ENCODE measurements around the gene MMAB.

- TF ChIP-seq CTCF (conservative IDR thresholded peaks at IDR 0.05 in 1 of 2, IDR thresholded peaks at IDR 0.05 in 1 of 2; ENCODE audit: low read depth in 1 of 2, low read length in 2 of 2) (no peak), EZH2 (IDR thresholded peaks at IDR 0.05; ENCODE audit: low read length, missing control alignments) (no peak)
These were observed 40.4 kb downstream of the MMAB start for GRCh38 chr12:109532721-109533486.

Data from fibroblast of lung (primary cell).